ENCODE measurements around the gene ARHGAP35.
"Not testable (repeated sequence)": the region's sequence is repeated elsewhere in the genome, so short reads cannot be mapped to it uniquely, and the experiment has no call there.

ARHGAP35 gene

DNA sequence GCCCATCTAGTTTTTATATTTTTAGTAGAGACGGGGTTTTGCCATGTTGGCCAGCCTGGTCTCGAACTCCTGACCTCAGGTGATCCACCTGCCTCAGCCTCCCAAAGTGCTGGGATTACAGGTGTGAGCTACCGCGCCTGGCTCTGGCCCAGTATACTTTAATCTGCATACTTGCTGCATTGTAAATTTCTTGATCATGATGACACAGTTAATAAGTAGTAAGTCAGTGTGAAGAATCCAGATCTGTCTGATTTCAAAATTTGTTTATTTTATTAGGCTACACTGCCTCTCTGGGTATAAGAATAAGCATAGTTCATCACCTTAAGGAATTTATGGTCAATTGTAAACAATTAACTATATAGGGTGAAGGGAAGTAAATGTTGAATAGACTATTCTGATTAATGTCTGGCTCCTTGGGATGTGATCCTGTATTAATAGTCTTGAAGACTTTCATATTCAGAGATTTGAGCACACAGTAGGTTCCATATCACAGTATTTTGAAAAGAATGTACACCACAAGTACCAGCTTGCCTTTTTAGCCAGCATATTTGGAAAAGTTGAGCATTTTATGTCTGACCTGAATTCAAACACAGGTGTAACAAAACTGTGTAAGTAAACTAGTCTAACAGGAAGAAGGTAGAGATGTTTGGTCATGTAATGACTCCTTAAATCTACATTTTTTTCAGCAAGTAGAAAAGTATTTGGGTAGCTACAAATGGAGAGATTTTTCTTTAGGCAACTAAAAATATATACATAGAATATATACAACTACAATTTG is 7.4 kb downstream of the ARHGAP35 start:
- TF ChIP-seq, protein P1, sequence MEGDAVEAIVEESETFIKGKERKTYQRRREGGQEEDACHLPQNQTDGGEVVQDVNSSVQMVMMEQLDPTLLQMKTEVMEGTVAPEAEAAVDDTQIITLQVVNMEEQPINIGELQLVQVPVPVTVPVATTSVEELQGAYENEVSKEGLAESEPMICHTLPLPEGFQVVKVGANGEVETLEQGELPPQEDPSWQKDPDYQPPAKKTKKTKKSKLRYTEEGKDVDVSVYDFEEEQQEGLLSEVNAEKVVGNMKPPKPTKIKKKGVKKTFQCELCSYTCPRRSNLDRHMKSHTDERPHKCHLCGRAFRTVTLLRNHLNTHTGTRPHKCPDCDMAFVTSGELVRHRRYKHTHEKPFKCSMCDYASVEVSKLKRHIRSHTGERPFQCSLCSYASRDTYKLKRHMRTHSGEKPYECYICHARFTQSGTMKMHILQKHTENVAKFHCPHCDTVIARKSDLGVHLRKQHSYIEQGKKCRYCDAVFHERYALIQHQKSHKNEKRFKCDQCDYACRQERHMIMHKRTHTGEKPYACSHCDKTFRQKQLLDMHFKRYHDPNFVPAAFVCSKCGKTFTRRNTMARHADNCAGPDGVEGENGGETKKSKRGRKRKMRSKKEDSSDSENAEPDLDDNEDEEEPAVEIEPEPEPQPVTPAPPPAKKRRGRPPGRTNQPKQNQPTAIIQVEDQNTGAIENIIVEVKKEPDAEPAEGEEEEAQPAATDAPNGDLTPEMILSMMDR (IDR thresholded peaks at IDR 0.05; ENCODE audit: low read length, missing control alignments): no peak
- H3K4me3 ChIP-seq (replicated peaks; ENCODE audit: low read depth, low read length): no peak overlapping the region
- DNase-seq (ENCODE audit: low read depth): no peak

DNA sequence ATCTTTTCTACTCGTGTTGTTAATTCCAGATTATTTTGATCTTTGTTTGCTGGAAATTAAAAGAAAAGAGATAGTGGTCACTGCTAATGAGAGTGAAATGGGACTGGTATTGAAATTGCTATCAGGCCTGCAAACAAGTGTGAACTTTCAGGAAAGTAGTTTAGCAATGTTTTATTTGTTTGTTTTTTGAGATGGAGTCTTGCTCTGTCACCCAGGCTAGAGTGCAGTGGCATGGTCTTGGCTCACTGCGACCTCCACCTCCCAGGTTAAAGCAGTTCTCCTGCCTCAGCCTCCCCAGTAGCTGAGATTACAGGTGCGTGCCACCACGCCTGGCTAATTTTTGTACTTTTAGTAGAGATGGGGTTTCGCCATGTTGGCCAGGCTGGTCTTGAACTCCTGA is 10.4 kb downstream of the ARHGAP35 start:
- not testable (repeated sequence) for H3K4me3 ChIP-seq (replicated peaks; ENCODE audit: low read depth, low read length); DNase-seq (ENCODE audit: low read depth)

DNA sequence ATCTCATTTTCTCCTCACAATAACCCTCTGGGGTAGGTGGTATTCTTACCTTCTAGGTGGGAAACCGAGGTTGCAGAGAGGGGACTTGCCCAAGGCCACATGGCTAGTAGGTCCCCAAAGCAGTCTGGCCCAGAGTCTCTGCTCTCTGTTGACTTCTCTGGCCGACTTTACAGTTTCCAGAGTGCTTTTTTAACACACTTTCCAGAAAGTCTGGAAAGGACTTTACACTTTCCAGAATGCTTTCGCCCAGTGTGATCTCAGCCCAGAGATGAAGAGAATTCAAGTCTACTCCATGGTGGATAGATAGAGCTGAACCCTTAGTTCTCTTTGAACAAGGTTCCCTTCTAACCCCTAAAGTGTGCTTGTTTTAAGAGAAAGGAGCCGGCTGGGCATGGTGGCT is 12.2 kb downstream of the ARHGAP35 start:
- no peak overlapping the region for H3K4me3 ChIP-seq (replicated peaks; ENCODE audit: low read depth, low read length)
- TF ChIP-seq, protein P1 (IDR thresholded peaks at IDR 0.05; ENCODE audit: low read length, missing control alignments): no peak
- DNase-seq (ENCODE audit: low read depth): no peak

DNA sequence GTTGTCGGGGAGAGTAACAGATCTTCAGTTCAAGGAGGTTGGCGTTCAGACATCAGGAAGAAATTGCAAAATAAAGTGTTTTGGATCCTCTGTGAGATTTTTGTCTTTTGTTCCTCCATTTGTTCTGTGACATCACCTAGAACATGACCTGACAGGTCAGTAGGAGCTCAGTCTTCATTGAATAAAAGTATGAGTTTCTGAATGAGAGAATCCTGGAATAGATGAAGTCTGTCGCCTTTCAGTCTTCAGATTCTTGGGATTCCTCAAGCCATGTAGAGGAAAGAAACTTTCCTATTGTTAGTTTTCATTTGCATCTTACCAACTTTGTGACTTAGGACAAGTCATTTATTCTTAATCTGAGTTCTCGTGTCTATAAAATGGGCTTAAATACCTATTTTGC is 14.4 kb downstream of the ARHGAP35 start:
- H3K4me3 ChIP-seq (replicated peaks; ENCODE audit: low read depth, low read length): no peak overlapping the region
- TF ChIP-seq, protein P1 (IDR thresholded peaks at IDR 0.05; ENCODE audit: low read length, missing control alignments): no peak
- no peak for DNase-seq (ENCODE audit: low read depth)

DNA sequence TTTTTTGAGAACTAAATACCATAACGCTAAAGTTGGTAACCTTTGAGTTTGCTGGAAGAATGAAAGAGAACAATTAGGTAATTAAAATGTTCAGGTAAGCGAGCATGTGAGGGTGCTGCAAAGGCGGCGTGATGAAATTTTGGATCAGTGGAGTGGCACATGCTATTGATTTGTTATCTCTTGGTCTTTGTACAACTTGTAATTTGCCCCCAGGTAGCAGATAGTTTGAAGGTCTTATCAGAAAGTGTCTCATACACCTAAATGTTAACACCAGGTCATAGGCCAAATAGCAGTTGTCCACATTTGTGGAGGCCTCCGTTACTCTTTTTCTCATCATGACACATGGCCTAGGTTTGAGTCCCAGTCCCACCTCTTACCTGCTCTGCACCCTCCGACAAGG is 14.9 kb downstream of the ARHGAP35 start:
- TF ChIP-seq, protein P1 (IDR thresholded peaks at IDR 0.05; ENCODE audit: low read length, missing control alignments): no peak
- DNase-seq (ENCODE audit: low read depth): no peak
- no peak overlapping the region for H3K4me3 ChIP-seq (replicated peaks; ENCODE audit: low read depth, low read length)

DNA sequence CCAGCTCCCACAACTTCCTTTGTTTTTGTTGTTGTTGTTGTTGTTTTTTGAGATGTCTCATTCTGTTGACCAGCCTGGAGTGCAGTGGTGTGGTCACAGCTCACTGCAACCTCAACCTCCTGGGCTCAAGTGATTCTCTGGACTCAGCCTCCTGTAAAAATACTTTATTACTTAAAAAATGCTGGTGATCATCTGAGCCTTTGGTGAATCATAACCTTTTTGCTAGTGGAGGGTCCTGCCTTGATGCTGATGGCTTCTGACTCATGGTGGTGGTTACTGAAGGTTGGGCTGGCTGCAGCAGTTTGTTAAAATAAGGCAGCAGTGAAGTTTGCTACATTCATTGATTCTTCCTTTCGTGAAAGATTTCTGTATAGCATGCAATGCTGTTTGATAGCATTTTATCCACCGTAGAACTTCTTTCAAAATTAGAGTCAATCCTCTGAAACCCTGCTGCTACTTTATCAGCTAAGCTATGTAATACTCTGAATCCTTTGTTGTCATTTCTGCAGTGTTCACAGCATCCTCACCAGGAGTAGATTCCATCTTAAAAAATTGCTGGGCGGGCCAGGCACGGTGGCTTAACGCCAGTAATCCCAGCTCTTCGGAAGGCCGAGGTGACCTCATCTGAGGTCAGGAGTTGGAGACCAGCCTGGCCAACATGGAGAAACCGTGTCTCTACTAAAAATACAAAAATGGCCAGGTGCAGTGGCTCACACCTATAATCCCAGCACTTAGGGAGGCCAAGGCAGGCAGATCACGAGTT is 18.0 kb downstream of the ARHGAP35 start:
- TF ChIP-seq, protein P1 (IDR thresholded peaks at IDR 0.05; ENCODE audit: low read length, missing control alignments): no peak

DNA sequence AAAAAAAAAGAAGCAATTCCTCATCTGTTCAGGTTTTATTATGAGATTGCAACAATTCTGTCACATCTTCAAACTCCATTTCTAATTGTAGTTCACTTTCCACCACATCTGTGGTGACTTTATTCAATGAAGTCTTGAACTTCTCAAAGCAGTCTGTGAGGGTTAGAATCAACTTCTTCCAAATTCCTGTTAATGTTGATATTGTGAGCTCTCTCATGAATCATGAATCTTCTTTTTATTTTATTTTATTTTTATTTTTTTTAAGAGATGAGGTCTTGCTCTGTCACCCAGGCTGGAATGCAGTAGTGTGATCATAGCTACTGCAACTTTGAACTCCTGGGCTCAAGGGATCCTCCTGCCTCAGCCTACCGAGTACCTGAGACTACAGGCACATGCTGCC is 19.6 kb downstream of the ARHGAP35 start:
- TF ChIP-seq, protein P1 (IDR thresholded peaks at IDR 0.05; ENCODE audit: low read length, missing control alignments): no peak
- DNase-seq (ENCODE audit: low read depth): no peak
- no peak overlapping the region for H3K4me3 ChIP-seq (replicated peaks; ENCODE audit: low read depth, low read length)

More for the DNA sequence above, 18.0 kb downstream of the ARHGAP35 start:
- H3K4me3 ChIP-seq (replicated peaks; ENCODE audit: low read depth, low read length): no peak overlapping the region
- DNase-seq (ENCODE audit: low read depth): peak; percentile 72
